Pons (tissue), 1 donor: ENCODE measurements around the gene RANBP9.

Source experiments
- DNase-seq: peaks from one replicate; pipeline ENCODE4 v3.0.0-alpha.2; 2016; ENCODE audit warnings: low spot score

RANBP9 gene

DNA sequence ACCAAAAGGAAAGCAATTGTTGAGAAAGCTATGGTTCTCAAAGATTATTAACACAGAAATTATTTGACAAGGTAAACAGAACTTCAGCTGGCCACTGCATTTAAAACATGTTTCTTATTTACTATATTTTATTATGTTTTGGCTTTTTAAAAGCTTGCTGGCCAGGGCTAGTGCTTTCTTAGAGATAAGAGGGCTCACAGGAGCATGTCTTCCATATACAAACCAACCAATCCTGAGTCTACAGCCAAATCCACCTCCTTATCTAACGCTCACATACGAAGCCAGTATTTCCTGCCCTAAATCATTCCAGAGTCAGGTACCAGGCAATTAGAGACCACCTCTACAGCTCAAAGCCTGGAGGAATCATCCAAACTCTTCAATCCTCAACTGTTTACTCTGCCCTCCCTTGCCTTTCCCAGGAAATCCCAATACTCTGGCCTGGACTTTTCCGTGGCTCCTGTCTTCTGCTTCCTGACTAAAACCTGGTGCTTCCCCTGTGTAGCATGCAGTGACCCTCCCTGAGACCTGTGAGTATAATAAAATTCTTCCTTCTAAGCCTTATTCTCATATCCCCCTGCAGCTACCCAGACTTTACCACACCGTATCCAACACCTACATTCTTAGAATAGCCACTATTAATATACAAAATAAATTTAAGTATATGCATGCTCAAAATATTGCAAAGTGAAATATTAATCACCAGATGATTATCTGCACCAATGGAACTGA is 33.2 kb downstream of the RANBP9 start:
- DNase-seq: no peak

DNA sequence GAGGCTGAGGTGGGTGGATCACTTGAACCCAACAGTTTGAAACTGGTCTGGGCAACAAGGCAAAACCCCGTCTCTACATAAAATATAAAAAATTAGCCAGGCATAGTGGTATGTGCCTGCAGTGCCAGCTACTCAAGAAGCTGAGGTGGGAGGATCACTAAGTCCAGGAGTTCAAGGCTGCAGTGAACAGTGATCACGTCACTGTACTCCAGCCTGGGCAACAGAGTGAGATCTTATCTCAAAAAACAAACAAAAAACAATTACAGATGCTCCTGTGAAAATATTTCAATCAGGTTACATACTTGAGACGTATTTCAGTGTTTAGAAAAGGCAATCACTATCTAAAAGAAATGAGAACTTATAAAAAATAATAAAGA is 33.8 kb downstream of the RANBP9 start:
- DNase-seq: no peak

DNA sequence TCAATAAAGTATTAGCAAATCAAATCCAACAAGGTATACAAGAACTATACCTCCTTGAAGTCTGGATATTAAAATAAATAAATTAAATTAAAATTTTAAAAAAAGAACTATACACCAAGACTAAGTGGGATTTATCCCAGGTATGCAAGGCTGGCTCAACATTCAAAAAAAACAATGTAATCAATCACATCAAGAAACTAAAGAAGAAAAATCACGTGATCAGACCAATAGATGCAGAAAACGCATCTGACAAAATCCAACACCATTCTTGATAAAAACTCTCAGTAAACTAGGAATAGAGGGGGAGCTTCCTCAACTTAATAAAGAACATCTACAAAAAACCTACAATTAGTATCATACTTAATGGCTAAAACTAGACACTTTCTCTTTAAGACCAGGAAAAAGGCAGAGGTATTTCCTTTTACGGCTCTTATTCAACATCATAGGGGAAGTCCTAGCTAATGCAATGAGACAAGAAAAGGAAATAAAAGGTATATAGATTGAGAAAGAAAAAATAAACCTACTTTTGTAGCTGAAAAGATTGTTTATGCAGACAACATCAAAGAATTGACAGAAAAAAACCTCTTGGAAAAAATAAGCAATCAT is 35.0 kb downstream of the RANBP9 start:
- no peak for DNase-seq

DNA sequence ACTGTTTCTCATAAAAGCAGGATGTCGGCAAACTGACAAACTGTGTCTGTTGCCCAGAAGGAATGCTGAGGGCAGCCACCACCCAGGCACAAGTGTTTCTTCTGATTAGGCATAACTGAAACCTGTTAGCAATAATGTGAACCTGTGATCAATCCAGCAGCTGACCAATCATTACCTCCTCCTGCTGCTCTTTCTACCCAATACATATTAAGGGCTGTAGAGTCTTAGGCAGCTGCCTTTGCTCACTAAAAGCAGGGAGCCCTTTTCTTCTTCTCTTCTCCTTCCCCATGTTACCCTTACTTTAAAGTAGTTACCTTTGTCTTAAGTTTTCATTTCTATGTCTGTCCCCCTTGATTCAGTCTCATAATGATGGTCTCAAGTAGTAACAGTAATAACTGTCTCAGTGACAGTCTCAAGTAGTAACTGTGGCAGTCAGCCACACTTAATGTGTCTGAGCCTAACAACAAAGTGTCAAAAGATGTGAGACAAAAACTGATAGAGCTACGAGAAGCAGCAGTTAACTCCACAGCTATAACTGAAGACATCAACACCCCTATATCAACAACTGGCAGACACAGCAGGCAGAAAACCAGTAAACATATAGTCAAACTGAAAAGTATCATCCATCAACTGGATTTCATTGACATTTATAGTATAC is 37.0 kb downstream of the RANBP9 start:
- no peak for DNase-seq

DNA sequence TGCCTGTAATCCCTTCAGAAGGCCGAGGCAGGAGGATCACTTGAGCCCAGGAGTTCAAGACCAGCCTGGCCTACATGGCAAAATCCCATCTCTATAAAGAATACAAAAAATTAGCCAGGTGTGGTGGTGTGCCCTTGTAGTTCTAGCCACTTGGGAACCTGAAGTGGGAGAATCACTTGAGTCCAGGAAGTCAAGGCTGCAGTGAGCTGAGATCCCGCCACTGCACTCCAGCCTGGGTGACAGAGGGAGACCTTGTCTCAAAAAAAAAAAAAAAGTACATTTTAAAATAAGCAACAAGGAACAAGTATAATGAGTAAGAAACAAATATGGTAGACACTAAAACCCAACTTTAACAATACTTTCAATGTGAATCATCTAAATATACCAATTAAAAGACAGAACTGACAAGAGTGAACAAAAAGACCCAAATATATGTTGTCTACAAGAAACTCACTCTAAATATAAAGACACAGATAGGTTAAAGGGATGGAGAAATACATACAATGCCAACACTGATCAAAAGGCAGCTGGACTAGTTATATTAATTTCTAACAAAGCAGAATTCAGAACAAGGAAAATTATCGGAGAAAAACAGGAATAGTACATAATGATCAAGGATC is 37.7 kb downstream of the RANBP9 start:
- DNase-seq: no peak

DNA sequence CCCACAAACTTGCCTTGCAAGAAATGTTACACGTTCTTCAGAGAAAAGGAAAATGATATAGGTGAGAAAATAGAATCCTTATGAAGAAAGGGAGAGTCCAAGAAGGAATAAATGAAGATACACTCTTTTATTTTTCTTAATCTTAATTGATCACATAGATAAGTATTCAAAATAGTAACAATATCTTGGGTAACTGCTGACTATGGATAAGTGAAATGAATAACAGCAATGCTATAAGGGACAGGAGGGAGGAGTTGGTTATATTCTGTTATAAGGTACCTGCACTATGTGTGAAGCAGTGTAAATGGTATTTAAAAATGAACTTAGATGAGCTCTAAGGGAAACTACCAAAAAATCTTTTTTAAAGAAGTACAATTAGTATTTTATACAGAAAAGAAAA is 38.3 kb downstream of the RANBP9 start:
- no peak for DNase-seq

DNA sequence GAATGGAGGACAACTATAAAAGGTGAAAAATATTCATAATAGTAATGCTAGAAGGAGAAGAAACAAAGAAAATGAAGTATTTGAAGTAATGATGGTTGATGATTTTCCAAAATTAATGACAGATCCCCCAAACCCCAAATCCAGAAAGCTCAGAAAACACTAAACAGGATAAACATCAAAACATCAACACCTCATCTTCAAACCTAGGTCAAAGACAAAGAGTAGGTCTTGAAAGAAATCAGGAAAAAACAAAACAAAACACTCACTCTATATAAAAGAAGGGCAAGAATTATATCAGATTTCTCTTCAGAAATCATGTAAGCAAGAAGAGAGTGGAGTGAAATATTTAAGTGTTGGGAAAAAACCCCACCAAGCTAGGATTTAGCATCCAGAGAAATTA is 38.7 kb downstream of the RANBP9 start:
- DNase-seq: no peak

DNA sequence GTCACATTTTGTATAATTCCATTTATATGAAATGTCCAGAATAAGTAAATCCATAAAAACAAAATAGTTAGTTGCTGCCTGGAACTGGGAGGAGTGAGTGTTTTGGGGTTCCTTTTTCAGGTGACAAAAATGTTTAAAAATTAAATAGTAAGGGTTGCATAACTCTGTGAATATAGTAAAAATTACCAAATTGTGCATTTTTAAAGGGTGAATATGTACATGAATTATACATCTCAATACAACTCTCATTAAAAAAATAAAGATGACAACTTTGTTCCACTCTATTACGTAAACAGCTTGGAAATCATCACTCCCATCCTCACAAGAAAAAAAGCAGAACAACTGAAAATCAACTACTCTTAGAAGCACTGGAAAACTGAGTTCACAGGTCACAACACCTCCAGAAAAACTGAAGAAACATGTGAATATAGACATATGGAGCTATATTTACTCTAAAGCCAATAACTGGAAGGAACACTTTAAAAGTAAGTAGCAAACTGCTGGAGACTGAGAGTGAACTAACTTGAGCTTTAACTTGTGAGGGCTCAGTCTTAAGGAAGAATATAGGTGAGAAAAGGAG is 40.0 kb downstream of the RANBP9 start:
- DNase-seq: no peak

DNA sequence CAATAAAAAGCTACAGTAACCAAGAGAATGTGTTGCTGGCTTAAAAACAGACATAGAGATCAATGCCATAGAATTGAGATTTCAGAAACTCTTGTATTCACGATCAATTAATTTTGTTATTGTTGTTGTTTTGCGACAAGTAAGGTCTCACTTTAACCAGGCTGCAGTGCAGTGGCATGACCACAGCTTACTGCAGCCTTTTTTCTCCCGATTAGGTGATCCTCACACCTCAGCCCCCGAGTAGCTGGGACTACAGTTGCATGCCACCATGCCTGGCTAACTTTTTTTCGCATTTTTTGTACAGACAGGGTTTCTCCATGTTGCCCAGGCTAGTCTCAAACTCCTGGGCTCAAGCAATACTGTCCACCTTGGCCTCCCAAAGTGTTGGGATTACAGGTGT is 42.2 kb downstream of the RANBP9 start:
- DNase-seq: no peak

DNA sequence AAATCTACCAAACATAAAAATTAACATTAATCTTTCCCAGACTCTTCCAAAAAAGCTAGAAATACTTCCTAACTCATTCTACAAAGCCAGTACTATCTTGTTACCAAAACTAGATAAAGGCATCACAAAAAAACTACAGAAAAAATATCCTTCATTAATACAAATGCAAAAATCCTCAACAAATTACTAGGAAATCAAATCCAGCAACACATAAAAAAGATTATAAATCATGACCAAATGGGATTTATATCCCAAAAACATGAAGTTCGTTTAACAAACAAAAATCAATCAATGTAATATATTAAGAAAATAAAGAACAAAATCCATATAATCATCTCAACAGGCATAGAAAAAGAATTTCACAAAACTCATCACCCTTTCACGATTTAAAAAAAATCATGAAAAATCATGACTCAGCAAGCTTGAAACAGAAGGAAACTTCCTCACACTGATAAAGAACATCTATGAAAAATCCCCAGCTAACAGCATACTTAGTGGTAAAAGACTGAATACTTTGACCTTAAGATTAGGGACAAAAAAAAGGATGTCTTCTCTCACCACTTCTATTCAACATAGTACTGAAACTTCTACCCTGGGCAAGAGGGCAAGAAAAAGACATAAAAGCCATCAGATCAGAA is 43.2 kb downstream of the RANBP9 start:
- DNase-seq: no peak

DNA sequence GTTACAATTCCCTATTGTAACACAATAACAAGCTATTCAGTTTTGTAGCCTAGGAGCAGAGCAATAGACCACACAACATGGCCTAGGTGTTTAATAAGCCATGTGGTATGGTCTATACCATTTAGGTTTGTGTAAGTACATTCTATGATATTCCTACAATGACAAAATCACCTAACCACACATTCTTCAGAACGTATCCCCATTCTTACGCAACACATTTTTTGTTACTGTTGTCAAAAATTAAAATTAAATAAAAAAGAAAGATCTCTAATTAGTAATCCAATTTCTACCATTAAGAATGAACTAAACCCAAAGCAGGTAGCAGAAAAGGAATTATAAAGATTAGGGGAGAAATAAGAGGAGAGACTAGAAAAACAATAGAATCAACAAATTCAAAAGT is 44.0 kb downstream of the RANBP9 start:
- no peak for DNase-seq

DNA sequence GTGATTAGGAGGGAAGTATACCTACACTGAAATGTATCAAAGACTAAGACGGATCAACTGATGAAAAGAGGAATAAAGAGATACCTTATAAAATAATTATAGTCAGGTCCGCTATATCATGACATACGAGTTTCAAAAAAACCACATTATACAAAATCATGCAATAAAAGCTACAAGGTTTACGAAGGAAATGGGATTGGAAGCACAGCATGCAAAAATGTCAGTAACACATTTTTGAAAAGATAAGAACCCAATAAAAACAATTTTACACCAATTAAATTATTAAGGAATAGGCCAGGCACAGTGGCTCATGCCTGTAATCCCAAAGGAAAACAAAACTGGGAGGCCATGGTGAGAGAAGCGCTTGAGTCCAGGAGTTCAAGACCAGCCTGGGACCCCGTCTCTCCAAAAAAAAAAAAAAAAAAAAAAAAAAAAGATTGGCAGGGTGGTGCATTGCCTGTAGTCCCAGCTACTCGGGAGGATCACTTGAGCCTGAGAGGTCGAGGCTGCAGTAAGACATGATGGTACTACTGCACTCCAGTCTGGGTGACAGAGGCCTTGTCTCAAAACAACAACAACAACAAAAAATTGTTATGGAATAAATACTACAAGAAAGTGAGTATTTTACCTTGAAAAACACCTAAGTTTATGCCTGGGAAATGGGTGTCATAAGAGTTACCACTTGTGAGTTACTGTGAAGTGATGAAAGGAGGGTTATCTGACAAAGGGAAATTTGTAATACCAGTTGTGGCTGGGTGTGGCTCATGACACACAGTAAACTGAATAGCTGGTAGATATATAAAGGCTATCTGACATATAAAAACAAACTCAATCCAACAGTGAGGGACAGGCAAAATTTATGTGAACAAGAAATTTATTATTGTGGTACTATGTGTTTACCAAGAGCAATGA is 45.2 kb downstream of the RANBP9 start:
- DNase-seq: no peak

DNA sequence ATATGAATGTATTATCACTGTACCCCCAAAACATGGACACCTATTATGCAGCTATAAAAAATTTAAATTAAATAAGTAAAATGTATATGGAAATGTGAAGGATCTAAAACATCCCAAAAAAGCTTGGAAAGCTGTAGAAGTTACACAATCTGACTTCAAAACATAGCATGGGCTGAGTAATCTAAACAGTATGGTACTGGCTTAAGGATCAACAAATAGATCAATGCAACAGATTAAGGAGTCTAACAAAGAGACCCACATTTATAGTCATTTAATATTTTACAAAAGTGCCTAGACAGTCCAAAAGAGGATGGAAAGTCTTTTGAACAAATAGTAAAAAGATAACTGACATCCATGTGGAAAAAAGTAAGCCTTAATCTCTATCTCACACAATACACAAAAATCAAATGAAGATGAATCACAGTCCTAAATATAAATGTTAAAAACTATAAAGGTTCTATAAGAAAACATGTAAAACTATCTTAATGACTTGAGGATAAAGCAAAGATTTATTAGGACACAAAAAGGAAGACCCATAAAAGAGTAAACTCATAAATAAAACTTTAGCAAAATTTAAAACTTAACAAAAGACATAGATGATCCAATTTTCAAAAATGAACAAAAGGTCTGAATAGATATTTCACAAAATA is 46.8 kb downstream of the RANBP9 start:
- DNase-seq: no peak

DNA sequence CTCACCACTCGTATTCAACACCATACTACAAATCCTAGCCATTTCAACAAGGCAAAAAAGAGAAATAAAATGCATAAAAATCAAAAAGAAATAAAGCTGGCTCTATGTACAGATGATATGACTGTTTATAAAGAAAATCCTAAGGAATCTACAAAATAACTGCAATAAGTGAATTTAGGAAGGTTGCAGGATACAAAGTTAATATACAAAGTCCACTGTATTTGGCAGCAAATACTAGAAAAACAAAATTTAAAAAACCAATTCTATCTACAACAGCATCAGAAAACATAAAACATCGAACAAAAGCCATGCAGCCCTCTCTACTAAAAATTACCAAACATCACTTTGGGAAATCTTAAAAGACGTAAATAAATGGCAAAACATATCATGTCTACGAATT is 47.6 kb downstream of the RANBP9 start:
- DNase-seq: no peak

DNA sequence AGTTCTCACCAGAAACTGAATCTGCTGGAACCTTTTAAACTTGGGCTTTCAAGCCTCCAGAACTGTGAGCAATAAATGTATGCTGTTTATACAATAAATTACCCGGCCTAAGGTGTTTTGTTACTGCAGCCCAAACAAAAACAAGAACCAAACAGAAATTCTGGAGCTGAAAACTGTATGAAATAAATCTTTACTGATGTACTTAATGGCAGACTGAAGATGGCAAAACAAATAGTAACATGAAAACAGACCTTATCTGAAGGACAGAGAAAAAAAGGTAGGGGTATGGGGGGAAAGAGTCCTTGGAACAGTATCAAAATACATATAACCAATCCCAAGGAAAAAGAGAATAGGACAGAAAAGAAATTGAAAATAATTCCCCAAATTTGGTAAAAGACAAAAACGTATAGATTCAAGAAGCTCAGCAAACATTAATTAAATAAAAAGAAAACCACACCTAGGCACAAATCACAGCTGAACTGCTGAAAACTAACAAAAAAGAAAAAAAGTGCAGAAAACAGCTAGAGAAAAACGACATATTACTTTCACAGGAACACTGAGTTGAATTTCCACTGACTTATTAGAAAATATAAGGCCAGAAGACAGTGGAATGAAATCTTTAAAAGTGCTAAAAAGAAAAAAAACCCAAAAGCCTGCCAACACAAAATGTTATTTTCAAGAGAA is 48.8 kb downstream of the RANBP9 start:
- DNase-seq: no peak

DNA sequence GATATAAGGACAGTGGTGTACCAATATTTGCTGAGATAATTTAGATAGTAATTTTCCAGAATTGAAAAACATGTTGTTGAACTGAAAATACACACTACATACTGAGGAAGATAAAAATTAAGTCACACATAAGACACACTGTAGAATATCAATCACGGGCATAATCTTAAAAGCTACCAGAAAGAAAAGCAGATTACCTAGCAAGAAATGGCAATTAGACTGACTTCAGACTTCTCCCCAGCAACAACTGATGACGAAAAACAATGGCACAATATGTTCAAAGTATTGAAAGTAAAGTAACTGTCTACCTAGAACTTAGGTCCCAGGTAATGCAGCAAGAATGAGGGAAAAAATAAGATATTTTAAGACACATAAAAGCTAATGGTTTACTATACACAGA is 50.0 kb downstream of the RANBP9 start:
- no peak for DNase-seq

DNA sequence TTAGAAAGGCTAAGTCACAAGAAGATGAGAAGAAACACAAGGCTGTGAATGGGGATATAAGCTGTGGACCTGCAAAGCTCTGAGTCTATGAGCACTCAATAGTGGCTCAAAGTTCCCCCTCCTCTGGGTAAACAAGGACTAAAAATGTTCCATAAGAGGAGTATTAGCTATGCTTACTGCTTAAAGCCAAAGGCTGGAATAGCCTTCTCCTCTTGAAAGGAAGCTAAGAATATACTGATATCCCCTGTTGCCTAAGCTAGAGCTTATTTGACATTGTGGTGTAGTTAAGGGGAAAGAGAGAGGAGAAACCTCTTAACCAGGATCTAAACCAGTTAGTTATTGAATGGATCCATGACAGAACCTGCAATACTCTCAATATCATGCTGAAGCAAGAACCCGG is 50.7 kb downstream of the RANBP9 start:
- DNase-seq: no peak

DNA sequence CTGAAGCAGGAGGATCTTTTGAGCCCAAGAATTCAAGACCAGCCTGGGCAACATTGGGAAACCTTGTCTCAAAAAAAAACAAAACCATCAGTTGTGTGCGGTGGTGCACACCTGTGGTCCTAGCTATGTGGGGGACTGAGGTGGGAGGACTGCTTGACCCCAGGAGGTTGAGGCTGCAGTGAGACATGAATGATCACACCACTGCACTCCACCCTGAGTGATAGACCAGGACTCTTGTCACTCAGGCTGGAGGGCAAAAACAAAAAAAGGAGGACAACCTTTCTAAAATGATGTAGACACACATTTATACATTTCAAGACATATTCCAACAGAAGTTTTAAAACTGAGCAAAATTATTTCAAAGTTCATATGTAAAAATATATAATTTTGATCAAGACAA is 51.4 kb downstream of the RANBP9 start:
- no peak for DNase-seq

DNA sequence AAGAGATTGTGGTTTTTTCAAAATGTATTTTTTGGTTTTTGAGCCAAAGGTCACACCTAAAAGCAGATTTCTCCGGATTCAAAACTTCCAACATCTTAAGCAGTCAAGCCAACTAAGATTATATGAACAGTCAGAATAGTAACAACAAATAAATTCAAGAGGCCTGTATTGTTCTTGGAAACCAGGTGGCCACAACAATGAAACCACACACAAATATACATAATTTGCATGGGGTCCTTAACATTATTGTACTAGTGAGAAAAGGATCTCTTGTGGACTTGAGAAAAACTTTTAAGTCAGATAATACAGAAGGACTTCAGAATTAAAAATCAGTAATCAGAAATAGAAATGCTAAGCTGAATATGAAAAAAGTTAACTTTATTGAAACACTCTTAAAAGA is 55.9 kb downstream of the RANBP9 start:
- DNase-seq: no peak

DNA sequence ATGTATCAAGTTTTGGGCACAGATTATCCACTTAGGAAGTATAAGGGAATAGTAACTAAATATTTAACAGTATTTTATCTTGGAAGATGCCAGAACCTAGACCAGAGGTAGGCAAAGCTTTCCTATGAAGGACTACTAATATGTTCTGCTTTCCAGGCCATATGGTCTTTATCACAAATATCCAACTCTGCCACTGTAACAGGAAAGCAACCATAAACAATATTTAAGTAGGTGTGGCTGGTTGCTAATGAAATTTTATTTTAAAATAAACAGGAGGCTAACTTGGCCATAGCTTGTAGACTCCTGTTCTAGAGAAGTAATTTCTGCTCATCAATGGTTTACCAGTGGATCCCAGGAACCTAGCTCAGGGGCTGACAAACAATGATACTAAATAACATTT is 57.1 kb downstream of the RANBP9 start:
- DNase-seq: no peak
